Esophagus (tissue), 2 donors: ENCODE measurements around the gene ADA. TPM values are rescaled to one million over a fixed set of nuclear protein-coding genes. Genes with fewer than 3 reads are reported as not detected.

Experiments
- H3K27ac ChIP-seq, 2 donors: one replicate each; pipeline ENCODE4 v1.5.1; 2013; ENCODE audit warnings: low read depth in 2 of 2, mild to moderate bottlenecking in 2 of 2, inconsistent platforms in 1 of 2, low read length in 1 of 2, moderate library complexity in 1 of 2
- H3K27me3 ChIP-seq, 2 donors: one replicate each; pipeline ENCODE4 v1.6.1; 2013; ENCODE audit warnings: low read length in 2 of 2, control low read depth in 1 of 2, mild to moderate bottlenecking in 1 of 2; ENCODE audit not compliant: insufficient read depth in 2 of 2, control insufficient read depth in 1 of 2
- H3K36me3 ChIP-seq, 2 donors: one replicate each; pipeline ENCODE4 v1.6.1; 2013; ENCODE audit warnings: low read length in 1 of 2; ENCODE audit not compliant: control insufficient read depth in 2 of 2, insufficient read depth in 2 of 2
- H3K4me1 ChIP-seq, 2 donors: one replicate each; pipeline ENCODE4 v1.6.1; 2013; ENCODE audit warnings: low read length in 1 of 2; ENCODE audit not compliant: control insufficient read depth in 2 of 2, insufficient read depth in 2 of 2
- H3K4me3 ChIP-seq, 2 donors: one replicate each; pipeline ENCODE4 v1.5.1; 2013; ENCODE audit warnings: low read length in 2 of 2, mild to moderate bottlenecking in 2 of 2, low read depth in 1 of 2, moderate library complexity in 1 of 2
- H3K9me3 ChIP-seq, 2 donors: one replicate each; pipeline ENCODE4 v1.6.1; 2013; ENCODE audit warnings: mild to moderate bottlenecking in 2 of 2, low read depth in 1 of 2, low read length in 1 of 2, moderate library complexity in 1 of 2; ENCODE audit not compliant: control insufficient read depth in 2 of 2, insufficient read depth in 1 of 2
- WGBS, 2 donors: extraction: QIAGEN DNeasy Blood & Tissue Kit; methylation state at CpG; one replicate each; pipeline ENCODE4 v1.1.7; 2013; 5-methylcytosine and 5-hydroxymethylcytosine counted together
- polyA plus RNA-seq, 2 donors: library from polyadenylated mRNA; stranded (reverse); fragments of 200-250 nt; gene quantifications; one replicate each; pipeline ENCODE4 v1.2.3, GENCODE V29; 2013
- donor health status: healthy with polysubstance abuse.
- donor health status: Bipolar disorder and iron deficiency.

Gene ADA
- polyA plus RNA-seq, 2 donors, result 5.6 to 8.8 TPM

DNA sequence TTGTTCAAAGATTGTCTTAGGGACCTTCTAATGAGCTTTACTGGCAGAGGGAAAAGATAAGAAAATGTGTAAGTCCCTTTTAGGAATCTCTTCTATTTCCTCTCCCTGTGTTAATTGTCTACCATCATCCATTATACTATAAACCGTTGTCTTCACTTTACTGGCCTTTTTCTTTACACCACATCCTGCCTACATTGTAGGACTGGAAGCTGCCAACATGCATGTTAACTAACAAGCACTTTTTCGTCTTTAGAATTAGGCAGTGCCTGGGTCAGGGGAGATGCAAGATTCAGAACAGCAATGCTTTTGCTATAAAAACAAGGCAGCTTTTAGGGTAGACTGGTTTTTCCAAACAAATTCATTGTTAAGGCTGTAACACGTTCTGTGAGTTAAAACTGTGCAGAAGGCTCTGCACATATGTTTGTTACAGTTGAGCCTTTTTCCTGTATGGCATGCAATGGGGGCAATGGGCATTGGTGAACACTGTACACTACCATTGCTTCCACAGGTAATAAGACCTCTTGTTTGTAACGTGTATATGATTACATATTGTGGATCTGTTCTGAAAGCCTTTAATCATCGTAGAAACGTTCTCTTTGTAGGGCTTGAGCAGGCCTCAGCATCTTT is 80.0 kb downstream of the ADA start:
- 72 to 74% methylated on average over 6 of the region's 6 CpGs for WGBS, 2 donors
- Histone ChIP-seq H3K4me1 (no peaks in the 10 kb centered on the region), H3K27ac (peak overlapping the region in 1 of 2 donors; percentile 19)

DNA sequence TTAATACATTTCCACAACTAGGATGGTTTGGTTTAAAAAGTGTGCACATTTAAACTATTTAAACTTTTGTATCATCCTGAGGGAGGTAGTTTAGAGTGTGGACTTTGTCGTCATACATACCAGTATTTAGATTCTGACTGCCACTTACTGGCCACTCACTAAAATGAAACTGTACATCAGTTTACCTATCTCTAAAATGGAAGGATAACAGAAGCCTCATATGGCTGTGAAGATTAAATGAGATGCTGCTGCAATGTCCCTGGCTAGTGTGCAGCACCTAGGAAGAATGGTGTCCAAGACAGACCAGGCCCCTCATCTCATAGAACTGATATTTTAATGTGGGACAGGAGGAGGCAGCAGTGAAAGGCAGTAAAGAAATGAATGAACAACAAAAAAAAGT is 81.1 kb downstream of the ADA start:
- 89 to 94% methylated on average over 1 of the region's 1 CpG for WGBS, 2 donors
- Histone ChIP-seq H3K36me3 (no peaks in the 10 kb centered on the region), H3K4me1 (no peaks in the 10 kb centered on the region)

More for the DNA sequence above, 80.0 kb downstream of the ADA start:
- Histone ChIP-seq H3K27me3 (no peaks in the 10 kb centered on the region), H3K36me3 (no peaks in the 10 kb centered on the region), H3K4me3 (no peak overlapping the region), H3K9me3 (no peaks in the 10 kb centered on the region)

More for the DNA sequence above, 81.1 kb downstream of the ADA start:
- Histone ChIP-seq H3K4me3 (no peak overlapping the region), H3K27ac (no peak overlapping the region), H3K27me3 (no peaks in the 10 kb centered on the region), H3K9me3 (no peaks in the 10 kb centered on the region)

Other genes starting within 250 kb of the ADA start
- gene TTPAL, start 175.8 kb downstream of the ADA start, polyA plus RNA-seq, result 1 to 10 TPM; 3.1 to 5.0 TPM
- gene SERINC3, start 129.6 kb downstream of the ADA start, polyA plus RNA-seq, result 10 to 100 TPM; 25.5 to 35.1 TPM
- 10 to 100 TPM; 13.7 to 33.3 TPM for gene PKIG, start 69.1 kb downstream of the ADA start, polyA plus RNA-seq
- 10 to 100 TPM; 24.5 to 48.2 TPM for gene CCN5, start 63.7 kb upstream of the ADA start, polyA plus RNA-seq
- gene KCNK15, start 94.2 kb upstream of the ADA start, polyA plus RNA-seq, result under 1 TPM; 0.12 to 0.76 TPM
- gene RIMS4, start 158.8 kb upstream of the ADA start, polyA plus RNA-seq, result under 1 TPM; 0.04 to 0.05 TPM
- 100 to 1,000 TPM in 1 of 2 donors, 10 to 100 TPM in 1; 53.4 to 112 TPM for gene YWHAB, start 234.0 kb upstream of the ADA start, polyA plus RNA-seq